PC-3 (cell line): ENCODE results near the gene DMD. TPM values are rescaled to one million over a fixed set of nuclear protein-coding genes. Genes with fewer than 3 reads are reported as not detected.

Source experiments
- ATAC-seq: fragments of 200-7000 bp; cut with Tn5 transposase; 2 replicates; pipeline ENCODE4 v1.9.1; 2020; ENCODE audit warnings: mild to moderate bottlenecking, moderate library complexity
- BruUV-seq: library from RNA; stranded (reverse); fragments of 400-500 nt; replicated peaks from 2 replicates; lab custom pipeline; 2021; lab: Mats Ljungman, UMichigan
- CTCF ChIA-PET: fragments of 300-600 bp; sonication (Branson Sonifier 250); formaldehyde crosslinking; loops from one replicate; lab custom pipeline; 2022; ENCODE audit warnings: antibody characterized with exemption; lab: Charles Lee
- POLR2A ChIA-PET: fragments of 300-600 bp; sonication (Branson Sonifier 250); formaldehyde crosslinking; loops from one replicate; lab custom pipeline; 2022; ENCODE audit warnings: antibody characterized with exemption; ENCODE audit not compliant: unreplicated experiment; lab: Charles Lee
- DNase-seq: peaks from one replicate; pipeline ENCODE4 v3.0.0-alpha.2; 2015
- H2AFZ ChIP-seq: fragments of 300-600 bp; sonication (generic); 2 replicates; pipeline ENCODE4 v1.6.0; 2016; ENCODE audit warnings: antibody characterized with exemption, low read length
- H3F3A ChIP-seq: fragments of 300-600 bp; sonication (generic); one replicate; pipeline ENCODE4 v1.6.0; 2017; ENCODE audit warnings: antibody characterized with exemption, low read length, control low read depth, mild to moderate bottlenecking; ENCODE audit not compliant: unreplicated experiment
- H3K27ac ChIP-seq: fragments of 300-600 bp; sonication (generic); 2 replicates; pipeline ENCODE4 v1.5.1; 2016; ENCODE audit warnings: mild to moderate bottlenecking, low read length
- H3K27me3 ChIP-seq: fragments of 300-600 bp; sonication (generic); 2 replicates; pipeline ENCODE4 v1.6.1; 2016; ENCODE audit warnings: low read length, mixed read lengths
- H3K36me3 ChIP-seq: fragments of 300-600 bp; sonication (generic); 2 replicates; pipeline ENCODE4 v1.6.1; 2016; ENCODE audit warnings: low read depth, mixed run types, low read length, mixed read lengths
- H3K4me1 ChIP-seq: fragments of 300-600 bp; sonication (generic); 2 replicates; pipeline ENCODE4 v1.5.1; 2016; ENCODE audit warnings: low read length; ENCODE audit not compliant: insufficient read depth
- H3K4me2 ChIP-seq: fragments of 300-600 bp; sonication (generic); 2 replicates; pipeline ENCODE4 v1.6.0; 2016; ENCODE audit warnings: low read length
- H3K4me3 ChIP-seq: fragments of 300-600 bp; sonication (generic); 2 replicates; pipeline ENCODE4 v1.5.1; 2016; ENCODE audit warnings: mild to moderate bottlenecking, low read length, mixed read lengths
- H3K79me2 ChIP-seq: fragments of 300-600 bp; sonication (generic); 2 replicates; pipeline ENCODE4 v1.6.1; 2017; ENCODE audit warnings: low read length, mixed read lengths
- H3K9ac ChIP-seq: fragments of 300-600 bp; sonication (generic); 2 replicates; pipeline ENCODE4 v1.6.0; 2016; ENCODE audit warnings: mild to moderate bottlenecking, low read length
- H3K9me2 ChIP-seq: fragments of 300-600 bp; sonication (generic); replicated peaks from 2 replicates; pipeline ENCODE4 v1.6.1; 2016; ENCODE audit warnings: mixed run types, low read length, mixed read lengths
- H3K9me3 ChIP-seq: fragments of 300-600 bp; sonication (generic); 2 replicates; pipeline ENCODE4 v1.6.1; 2016; ENCODE audit warnings: low read length, mixed read lengths
- H4K20me1 ChIP-seq: fragments of 300-600 bp; sonication (generic); 2 replicates; pipeline ENCODE4 v1.6.1; 2016; ENCODE audit warnings: low read length, mixed read lengths
- CTCF ChIP-seq: fragments of 300-600 bp; sonication (generic); conservative IDR thresholded peaks from 2 replicates; pipeline ENCODE4 v1.5.1; 2017; ENCODE audit warnings: antibody characterized with exemption, low read depth, mild to moderate bottlenecking, low read length
- EZH2 ChIP-seq: fragments of 300-600 bp; sonication (generic); IDR thresholded peaks from one replicate; pipeline ENCODE4 v1.6.1; 2017; ENCODE audit warnings: antibody characterized with exemption, mild to moderate bottlenecking, low read length; ENCODE audit not compliant: unreplicated experiment
- EZH2phosphoT487 ChIP-seq: fragments of 300-600 bp; sonication (generic); IDR thresholded peaks from 2 replicates; pipeline ENCODE4 v1.6.1; 2018; ENCODE audit warnings: mild to moderate bottlenecking, antibody characterized with exemption, low read length, borderline replicate concordance
- intact Hi-C: fragments of 100-400 bp; cut with micrococcal nuclease; formaldehyde crosslinking; loops from 2 replicates; pipeline ENCODE4 v1.9.0; 2023
- total RNA-seq: library from RNA; depleted of rRNA; stranded (reverse); fragments of >200 nt; gene quantifications from 2 replicates; pipeline ENCODE4 v1.2.3, GENCODE V29; 2014

The DMD gene
- total RNA-seq, 1 experiment from 2014 or later = not detected

- no peak overlapping the region for H3K4me2 ChIP-seq
- BruUV-seq = no TSS peak
- no peak overlapping the region for H3K9ac ChIP-seq
- intact Hi-C loops = no loop called here
- H3K27me3 ChIP-seq = no peaks in the 10 kb centered on the region
- H3K9me2 ChIP-seq = no peaks in the 10 kb centered on the region
- H4K20me1 ChIP-seq = no peaks in the 10 kb centered on the region
- no peak for ATAC-seq
- no peak overlapping the region for H3K4me3 ChIP-seq
- no peaks in the 10 kb centered on the region for H3K36me3 ChIP-seq
- no peaks in the 10 kb centered on the region for H3K79me2 ChIP-seq
- no peaks in the 10 kb centered on the region for H3F3A ChIP-seq
- H3K27ac ChIP-seq = no peak overlapping the region
- ChIA-PET POLR2A (no interaction called here), CTCF (no interaction called here)
- DNase-seq = no peak
- TF ChIP-seq EZH2 = no peak
- no peak for TF ChIP-seq CTCF
- TF ChIP-seq EZH2phosphoT487 = no peak
- no peaks in the 10 kb centered on the region for H3K4me1 ChIP-seq
- no peaks in the 10 kb centered on the region for H3K9me3 ChIP-seq
- H2AFZ ChIP-seq = no peak overlapping the region
Measured at GRCh38 chrX:32618154-32618553, 593.2 kb downstream of the DMD start.

- Histone ChIP-seq H3K79me2 (no peaks in the 10 kb centered on the region), H3F3A (no peaks in the 10 kb centered on the region), H3K27ac (no peak overlapping the region), H3K9me2 (no peaks in the 10 kb centered on the region), H3K4me2 (no peak overlapping the region), H3K9me3 (no peaks in the 10 kb centered on the region), H3K36me3 (no peaks in the 10 kb centered on the region), H3K9ac (no peak overlapping the region), H3K27me3 (no peaks in the 10 kb centered on the region), H3K4me3 (no peak overlapping the region), H4K20me1 (no peaks in the 10 kb centered on the region), H3K4me1 (no peaks in the 10 kb centered on the region), H2AFZ (no peak overlapping the region)
- BruUV-seq = no TSS peak
- DNase-seq (no peak), ATAC-seq (no peak)
- ChIA-PET CTCF (no interaction called here), POLR2A (no interaction called here)
- TF ChIP-seq EZH2phosphoT487 (no peak), CTCF (no peak), EZH2 (no peak)
- intact Hi-C loops = no loop called here
Measured at GRCh38 chrX:32614707-32615106, 596.6 kb downstream of the DMD start.

GRCh38 chrX:32599156-32599555, 612.2 kb downstream of the DMD start:
- Histone ChIP-seq H3K4me1 (no peaks in the 10 kb centered on the region), H3K27me3 (no peaks in the 10 kb centered on the region), H3K4me3 (no peak overlapping the region), H3K4me2 (no peak overlapping the region), H3K9me3 (no peaks in the 10 kb centered on the region), H4K20me1 (no peaks in the 10 kb centered on the region), H3K79me2 (no peaks in the 10 kb centered on the region), H2AFZ (no peak overlapping the region), H3K27ac (no peak overlapping the region), H3F3A (no peaks in the 10 kb centered on the region), H3K9me2 (no peaks in the 10 kb centered on the region), H3K9ac (no peak overlapping the region), H3K36me3 (no peaks in the 10 kb centered on the region)
- no peak for ATAC-seq
- DNase-seq = no peak
- intact Hi-C loops = no loop called here
- CTCF ChIA-PET = no interaction called here
- no peak for TF ChIP-seq CTCF
- TF ChIP-seq EZH2phosphoT487 = no peak
- TF ChIP-seq EZH2 = no peak
- POLR2A ChIA-PET = no interaction called here
- no TSS peak for BruUV-seq
